Activated naive CD4-positive, alpha-beta T cell treated with anti-CD3 and anti-CD28 coated beads, Interleukin-2, amount 10 ng/mL, durations not matched to agents 5 hours and 36 hours (primary cell): Measurements from ENCODE around the gene ABCA7. TPM values are rescaled to one million over a fixed set of nuclear protein-coding genes. Genes with fewer than 3 reads are reported as not detected.

Experiments
- total RNA-seq, 2 experiments: library from RNA; stranded (reverse); gene quantifications; one replicate each; pipeline ENCODE4 v1.2.3, GENCODE V29; 2021

Gene ABCA7
- total RNA-seq: 100 to 1,000 TPM; 100 to 105 TPM

DNA sequence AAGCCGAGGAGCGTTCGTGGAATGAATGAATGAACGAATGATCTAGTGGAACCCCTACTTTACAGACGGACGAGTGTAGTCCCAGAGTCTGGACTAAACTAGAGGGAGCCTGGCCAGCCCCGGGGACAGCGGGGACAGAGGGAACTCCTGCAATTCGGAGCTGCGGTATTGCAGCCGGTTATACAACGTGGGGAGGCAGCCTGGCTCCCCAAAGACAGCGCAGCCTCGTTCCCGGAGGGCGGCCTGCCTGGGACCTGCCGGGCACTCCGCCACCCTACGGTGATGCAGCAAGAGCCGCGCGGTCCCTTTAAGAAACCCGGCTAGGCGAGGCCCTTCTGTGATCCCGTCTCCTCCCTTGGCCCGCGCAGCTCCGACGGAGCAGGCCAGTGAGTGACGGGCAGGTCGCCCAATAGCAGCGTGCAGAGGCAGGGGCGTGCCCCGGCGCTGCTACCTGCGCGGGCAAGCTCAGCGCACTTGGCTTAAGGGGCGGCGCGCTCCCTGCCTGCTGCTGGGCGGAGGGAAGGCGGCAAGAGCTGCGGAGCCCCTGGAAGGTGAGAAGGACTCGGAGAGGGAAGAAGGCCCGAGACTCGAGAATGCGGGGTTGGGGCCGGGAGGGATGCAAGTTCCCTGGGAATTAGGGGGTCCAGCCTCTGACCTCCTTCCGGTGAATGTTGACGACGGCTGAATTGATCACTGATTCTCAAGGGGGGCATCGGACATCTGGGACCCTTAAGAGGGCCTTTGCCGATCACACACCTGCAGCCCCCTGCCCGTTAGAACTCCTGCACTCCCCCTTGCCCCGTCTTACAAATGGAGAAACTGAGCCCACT lies at the start of gene ABCA7:
Gene ABCA7 (plus strand): TSS at position 462 of the 830 bp plus-strand sequence. CDS start 1,255 bp downstream, outside the sequence.

GRCh38 chr19:1000095-1000494 lies 39.8 kb upstream of the ABCA7 start, which contains the start of gene GRIN3B:
Gene GRIN3B, plus strand, starts transcription at chr19:1000419. Its CDS starts 19 bp downstream, at chr19:1000438.

DNA sequence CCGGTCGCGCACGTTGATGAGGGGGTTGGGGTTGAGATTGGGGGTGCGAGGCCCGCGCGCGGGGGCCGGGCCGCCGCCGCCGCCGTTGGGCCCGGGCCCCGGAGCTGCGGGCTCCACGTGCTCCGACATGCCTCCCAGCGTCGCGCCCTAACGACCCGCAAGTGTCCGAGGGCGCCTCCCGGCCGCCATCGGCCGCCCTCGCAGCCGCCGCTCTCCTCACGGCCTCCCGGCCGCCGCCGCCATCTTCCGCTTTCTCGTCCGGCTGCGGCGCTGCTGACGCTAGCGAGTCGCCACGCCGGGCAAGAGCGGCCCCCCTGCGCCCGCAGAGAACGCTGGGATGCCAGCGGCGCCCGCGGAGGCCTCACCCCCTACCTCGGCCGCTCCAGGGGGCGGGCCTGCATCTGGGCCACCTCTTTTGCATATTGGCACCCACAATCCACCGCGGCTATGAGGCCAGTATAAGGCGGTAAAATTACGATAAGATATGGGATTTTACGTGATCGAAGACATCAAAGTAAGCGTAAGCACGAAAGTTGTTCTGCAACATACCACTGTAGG lies 19.0 kb upstream of the ABCA7 start, which contains the start of gene TMEM259:
Gene TMEM259 (minus strand): TSS at position 256 of the 558 bp plus-strand sequence. CDS start 127 bp downstream, at position 129.

GRCh38 chr19:1025960-1026782 lies 13.7 kb upstream of the ABCA7 start, which contains the start of gene CNN2:
Gene CNN2, plus strand, starts transcription at chr19:1026608. Its CDS starts 54 bp downstream, at chr19:1026662.

GRCh38 chr19:1066748-1067340 lies 26.9 kb downstream of the ABCA7 start, which contains the start of gene ARHGAP45:
Gene ARHGAP45, plus strand, starts transcription at chr19:1067167. Its CDS starts 239 bp downstream, at chr19:1067406.

DNA sequence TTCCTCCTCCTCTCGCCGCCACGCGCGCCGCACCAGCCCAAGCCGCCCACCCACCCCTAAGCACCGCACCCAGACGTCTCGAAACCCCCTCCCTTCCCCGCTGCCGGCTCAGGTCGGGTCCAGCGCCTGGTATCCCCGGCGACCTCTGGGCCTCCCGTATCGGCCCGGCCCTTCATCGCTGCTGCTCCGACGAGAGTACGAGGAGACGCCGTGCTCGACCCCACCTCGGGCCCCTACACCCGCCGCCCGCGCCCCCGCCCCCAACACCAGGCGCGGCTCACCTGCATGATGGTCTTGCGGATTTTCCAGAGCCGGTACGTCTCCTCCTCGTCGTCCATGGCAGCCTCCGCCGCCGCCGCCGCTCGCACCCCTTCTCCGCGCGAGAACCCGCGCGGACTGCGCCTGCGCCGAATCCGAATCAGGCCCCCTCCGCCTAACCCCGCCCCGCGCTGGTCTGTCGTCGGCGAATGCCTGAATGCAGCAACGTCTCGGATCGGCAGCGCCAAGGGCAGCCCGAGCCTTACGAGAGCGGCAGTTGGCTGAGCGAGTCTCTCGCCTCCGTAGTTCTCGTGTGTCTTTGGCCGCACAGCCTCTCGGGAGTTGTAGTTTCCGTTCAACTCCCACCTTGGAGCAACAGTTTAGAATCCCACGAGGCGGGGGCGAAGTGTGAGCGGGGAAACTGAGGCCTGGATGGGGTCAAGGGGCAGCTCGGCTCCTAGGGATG lies 55.2 kb downstream of the ABCA7 start, which contains the start of gene POLR2E:
Gene POLR2E (minus strand): TSS at position 398 of the 724 bp plus-strand sequence. CDS start 60 bp downstream, at position 338.

DNA sequence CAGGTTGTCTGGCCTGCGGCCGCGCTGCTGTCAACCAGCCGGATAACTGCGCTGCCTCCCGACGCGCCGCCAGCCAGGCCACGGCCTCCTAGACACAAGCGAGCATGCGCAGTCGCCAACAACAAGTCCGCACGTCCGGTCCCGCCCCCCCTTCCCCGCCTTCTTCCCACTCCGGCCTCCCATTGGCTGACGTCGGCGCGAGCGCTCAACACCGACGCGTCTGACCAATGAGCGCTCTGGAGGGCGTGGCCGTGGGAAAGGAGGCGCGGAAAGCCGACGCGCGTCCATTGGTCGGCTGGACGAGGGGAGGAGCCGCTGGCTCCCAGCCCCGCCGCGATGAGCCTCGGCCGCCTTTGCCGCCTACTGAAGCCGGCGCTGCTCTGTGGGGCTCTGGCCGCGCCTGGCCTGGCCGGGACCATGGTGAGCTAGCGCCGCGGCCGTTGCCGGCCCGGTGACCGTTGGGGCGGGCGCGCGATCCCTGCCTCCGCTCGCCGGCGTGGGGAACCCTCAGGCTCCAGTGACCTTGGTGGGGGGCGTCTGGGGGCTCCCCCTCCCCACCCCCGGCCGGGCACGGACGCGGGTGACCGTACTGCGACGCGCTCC lies 63.9 kb downstream of the ABCA7 start, which contains the start of gene GPX4:
Gene GPX4 (plus strand): TSS at position 287 of the 603 bp plus-strand sequence. CDS start 50 bp downstream, at position 337.

Other genes with a start within 250 kb of the ABCA7 start
- 100 to 1,000 TPM; 385 to 395 TPM for gene PTBP1, start 242.7 kb upstream of the ABCA7 start, total RNA-seq
- not detected for gene PLPPR3, start 218.2 kb upstream of the ABCA7 start, total RNA-seq
- not detected for gene AZU1, start 212.3 kb upstream of the ABCA7 start, total RNA-seq
- not detected for gene PRTN3, start 199.1 kb upstream of the ABCA7 start, total RNA-seq
- not detected for gene ELANE, start 187.8 kb upstream of the ABCA7 start, total RNA-seq
- gene CFD, start 180.4 kb upstream of the ABCA7 start, total RNA-seq: 1 to 10 TPM; 3.4 to 3.6 TPM
- gene MED16, start 146.9 kb upstream of the ABCA7 start, total RNA-seq: 10 to 100 TPM; 60.6 to 64.3 TPM
- not detected for gene RNU6-9, start 146.6 kb upstream of the ABCA7 start, total RNA-seq
- gene R3HDM4, start 126.9 kb upstream of the ABCA7 start, total RNA-seq: 100 to 1,000 TPM; 122 to 128 TPM
- gene KISS1R, start 122.8 kb upstream of the ABCA7 start, total RNA-seq: 1 to 10 TPM; 2.5 to 3.1 TPM
- gene ARID3A, start 114.1 kb upstream of the ABCA7 start, total RNA-seq: 10 to 100 TPM; 30.3 to 30.7 TPM
- gene WDR18, start 55.8 kb upstream of the ABCA7 start, total RNA-seq: 10 to 100 TPM; 47.6 to 48.1 TPM
- under 1 TPM in 1 of 2 experiments, not detected in 1; 0.14 TPM for gene GRIN3B, start 39.7 kb upstream of the ABCA7 start, total RNA-seq
- 100 to 1,000 TPM; 174 to 176 TPM for gene TMEM259, start 19.0 kb upstream of the ABCA7 start, total RNA-seq
- not detected for gene RNU6-2, start 18.6 kb upstream of the ABCA7 start, total RNA-seq
- gene CNN2, start 13.5 kb upstream of the ABCA7 start, total RNA-seq: 100 to 1,000 TPM; 504 to 515 TPM
- gene ARHGAP45, start 27.1 kb downstream of the ABCA7 start, total RNA-seq: 100 to 1,000 TPM; 537 to 556 TPM
- 100 to 1,000 TPM; 115 to 121 TPM for gene POLR2E, start 55.3 kb downstream of the ABCA7 start, total RNA-seq
- 100 to 1,000 TPM; 163 to 168 TPM for gene GPX4, start 63.9 kb downstream of the ABCA7 start, total RNA-seq
- gene SBNO2, start 134.2 kb downstream of the ABCA7 start, total RNA-seq: 10 to 100 TPM; 95.4 to 95.8 TPM
- gene STK11, start 165.7 kb downstream of the ABCA7 start, total RNA-seq: 10 to 100 TPM; 73.7 to 77.1 TPM
- under 1 TPM; 0.08 to 0.10 TPM for gene CBARP, start 197.9 kb downstream of the ABCA7 start, total RNA-seq
- 100 to 1,000 TPM; 156 TPM for gene ATP5F1D, start 201.6 kb downstream of the ABCA7 start, total RNA-seq
- 10 to 100 TPM; 60.2 to 62.3 TPM for gene MIDN, start 208.5 kb downstream of the ABCA7 start, total RNA-seq
- gene CIRBP, start 229.2 kb downstream of the ABCA7 start, total RNA-seq: 100 to 1,000 TPM; 220 to 233 TPM
- 10 to 100 TPM; 50.5 to 51.2 TPM for gene FAM174C, start 235.4 kb downstream of the ABCA7 start, total RNA-seq
- not detected for gene EFNA2, start 245.8 kb downstream of the ABCA7 start, total RNA-seq